ENCODE measurements around the gene PAIP2B. TPM values are rescaled to one million over a fixed set of nuclear protein-coding genes. Genes with fewer than 3 reads are reported as not detected.
A peak's percentile ranks its signal among the peaks of the same experiment; 100 is the strongest.
"Not testable (repeated sequence)": the region's sequence is repeated elsewhere in the genome, so short reads cannot be mapped to it uniquely, and the experiment has no call there.

Gene PAIP2B
- polyA plus RNA-seq, 4 donors = 16.8 to 19.7 (median 18.2) TPM

DNA sequence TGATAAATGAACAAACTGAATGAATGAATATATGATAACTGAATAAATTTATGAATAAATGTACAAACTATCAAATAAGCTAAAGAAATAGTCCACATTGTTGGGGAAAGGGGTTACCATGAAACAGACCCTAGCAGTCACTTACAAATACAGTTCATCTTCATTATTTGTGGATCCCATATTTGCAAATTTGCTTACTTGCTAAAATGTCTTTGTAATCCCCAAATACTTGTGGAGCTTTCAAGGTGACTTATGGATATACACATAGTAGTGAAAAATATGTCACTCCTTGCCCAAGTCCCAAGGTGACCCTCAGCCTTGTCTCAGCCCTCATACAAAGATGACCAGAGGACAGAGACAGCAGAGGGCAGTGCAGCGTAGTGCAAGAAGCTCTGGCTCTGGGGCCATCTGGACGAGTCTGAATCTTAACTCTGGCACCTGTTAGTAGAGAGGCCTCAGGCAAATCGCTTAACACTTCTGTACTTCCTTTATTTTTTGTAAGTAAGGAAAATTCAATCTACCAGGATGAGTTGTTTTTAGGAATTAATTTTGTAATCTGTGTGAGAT, 3.1 kb downstream of the PAIP2B start:
- DNase-seq (ENCODE audit: low read depth in 4 of 4, low spot score in 3 of 4) = peak in 2 of 4 donors; percentile 8 to 26

- peak in 2 of 4 donors; percentile 5 to 6 for DNase-seq (ENCODE audit: low read depth in 4 of 4, low spot score in 3 of 4)
Measured at GRCh38 chr2:71220743-71221142, 6.2 kb downstream of the PAIP2B start.

DNA sequence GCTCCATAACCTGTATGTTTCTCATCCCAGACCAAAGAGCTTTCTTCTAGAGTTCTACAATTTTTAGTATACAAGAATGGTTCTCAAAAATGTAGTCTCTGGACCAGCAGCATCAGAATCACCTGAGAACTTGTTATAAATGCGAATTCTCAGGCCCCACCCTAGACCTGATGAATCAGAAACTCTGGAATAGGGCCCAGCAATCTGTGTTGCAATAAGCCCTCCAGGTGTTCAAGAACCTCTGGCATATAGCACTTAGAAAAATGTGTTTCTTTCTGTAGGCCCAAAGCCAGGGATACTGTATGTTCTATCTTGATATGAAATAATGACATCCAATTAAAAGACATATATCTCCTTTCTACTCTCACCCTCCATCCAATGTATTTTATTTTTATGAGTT, 10.4 kb downstream of the PAIP2B start:
- DNase-seq (ENCODE audit: low read depth in 4 of 4, low spot score in 3 of 4) = no peak

DNA sequence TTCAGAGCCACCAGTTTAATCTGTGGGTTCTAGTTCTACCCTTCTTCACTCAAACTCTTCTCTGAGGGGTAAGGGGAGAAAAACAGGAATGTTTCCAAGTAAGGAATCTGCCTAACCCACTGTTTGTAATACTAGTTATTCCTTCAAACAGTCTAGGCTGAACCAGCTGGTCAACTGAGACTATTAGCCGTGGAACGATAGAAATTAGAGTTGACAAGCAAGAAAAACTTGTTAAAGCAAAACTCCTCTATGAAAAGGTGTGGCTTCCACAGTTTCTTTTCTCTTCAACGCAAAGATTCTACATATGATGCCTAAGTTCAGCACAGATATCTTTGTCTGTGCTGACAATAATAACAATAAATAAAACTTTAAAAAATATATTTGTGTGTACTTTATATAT, 11.5 kb downstream of the PAIP2B start:
- no peak for DNase-seq (ENCODE audit: low read depth in 4 of 4, low spot score in 3 of 4)

- DNase-seq (ENCODE audit: low read depth in 4 of 4, low spot score in 3 of 4) = no peak
Measured at GRCh38 chr2:71212336-71212735, 14.6 kb downstream of the PAIP2B start.

GRCh38 chr2:71210292-71210691, 16.6 kb downstream of the PAIP2B start:
- DNase-seq (ENCODE audit: low read depth in 4 of 4, low spot score in 3 of 4) = no peak

- DNase-seq (ENCODE audit: low read depth in 4 of 4, low spot score in 3 of 4) = no peak
Measured at GRCh38 chr2:71208756-71209155, 18.1 kb downstream of the PAIP2B start.

- DNase-seq (ENCODE audit: low read depth in 4 of 4, low spot score in 3 of 4) = no peak
Measured at GRCh38 chr2:71207601-71208000, 19.3 kb downstream of the PAIP2B start.

- no peak for DNase-seq (ENCODE audit: low read depth in 4 of 4, low spot score in 3 of 4)
Measured at GRCh38 chr2:71206271-71206670, 20.6 kb downstream of the PAIP2B start.

DNA sequence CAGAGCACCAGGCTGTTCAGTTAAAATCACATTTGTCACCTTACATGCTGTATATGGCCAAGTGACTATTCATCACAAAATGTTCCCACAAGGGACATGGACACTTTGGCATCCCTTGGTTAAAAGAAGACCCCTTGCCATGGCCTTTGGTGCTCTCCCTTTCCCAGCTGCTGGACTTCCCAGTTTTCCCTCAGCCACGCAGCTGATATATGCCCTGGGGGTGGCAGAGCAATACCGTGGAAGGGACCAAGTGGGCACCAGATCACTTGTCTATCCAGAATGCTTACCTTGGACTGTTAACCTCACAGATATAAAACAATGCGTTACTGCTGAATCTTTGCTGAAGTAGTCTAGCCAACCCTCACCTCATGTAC, 35.3 kb downstream of the PAIP2B start:
- DNase-seq (ENCODE audit: low read depth in 4 of 4, low spot score in 3 of 4) = no peak

DNA sequence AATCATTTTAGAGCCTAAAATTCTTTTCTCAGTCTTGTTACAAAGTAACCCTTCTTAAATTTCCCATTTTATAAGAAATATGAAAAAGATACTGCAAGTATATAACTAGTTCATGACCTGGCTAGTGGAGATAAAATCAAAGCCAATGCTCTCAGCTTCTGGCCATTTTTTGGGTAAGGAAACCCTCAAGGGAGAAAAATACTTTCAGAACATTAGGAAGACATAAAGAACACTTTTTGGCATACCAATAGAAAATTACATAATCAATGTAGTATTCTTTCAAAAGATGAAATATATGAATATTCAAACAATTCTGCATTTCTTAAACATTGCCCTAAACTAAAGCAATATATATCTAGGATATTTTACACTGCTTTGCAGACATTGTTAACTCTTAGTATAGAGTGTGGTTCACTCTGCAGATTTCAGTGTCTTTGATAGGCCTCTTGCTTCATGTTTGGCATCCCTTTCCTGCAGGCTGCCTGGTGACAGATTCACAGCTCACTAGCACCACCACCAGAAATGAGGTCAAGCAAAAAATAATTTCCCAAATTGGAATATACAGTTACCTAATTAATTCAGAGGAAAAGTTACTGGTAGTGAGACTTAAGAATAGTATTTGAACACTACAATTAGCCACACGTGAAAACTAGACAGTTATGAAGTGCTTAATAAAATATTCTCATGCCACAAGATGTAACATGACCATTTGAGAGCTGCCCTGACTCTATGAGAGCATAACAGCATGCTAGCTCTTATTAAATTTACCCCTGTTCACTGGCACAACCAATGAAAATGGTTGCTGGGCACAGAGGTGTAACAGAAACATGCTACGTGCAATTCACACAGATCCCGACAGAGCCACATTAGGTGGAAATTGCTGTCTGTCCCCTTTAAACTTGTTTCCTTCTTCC, 36.0 kb downstream of the PAIP2B start:
- DNase-seq (ENCODE audit: low read depth in 4 of 4, low spot score in 3 of 4) = no peak

DNA sequence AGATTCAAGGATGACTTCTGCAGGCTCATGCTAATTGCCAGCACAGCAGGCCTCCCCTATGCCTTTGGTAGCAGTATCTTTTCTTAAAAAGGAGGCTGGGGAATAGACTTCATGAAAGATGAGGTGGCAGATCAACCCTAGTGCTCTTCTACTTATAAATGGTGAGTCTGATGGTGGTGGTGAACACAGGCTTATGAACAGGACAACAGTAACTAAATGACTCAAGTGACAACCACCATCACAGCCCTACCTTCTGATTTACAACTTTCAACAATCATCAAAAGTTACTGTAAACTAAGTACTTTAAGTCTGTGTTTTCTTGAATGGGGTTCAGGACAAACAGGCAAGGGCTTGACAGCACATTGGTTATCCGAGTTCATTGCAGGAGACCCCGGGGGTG, 39.3 kb downstream of the PAIP2B start:
- no peak for DNase-seq (ENCODE audit: low read depth in 4 of 4, low spot score in 3 of 4)

GRCh38 chr2:71186973-71187372, 39.9 kb downstream of the PAIP2B start:
- DNase-seq (ENCODE audit: low read depth in 4 of 4, low spot score in 3 of 4) = no peak

- not testable (repeated sequence) for DNase-seq (ENCODE audit: low read depth in 4 of 4, low spot score in 3 of 4)
Measured at GRCh38 chr2:71183306-71184115, 43.4 kb downstream of the PAIP2B start.

- DNase-seq (ENCODE audit: low read depth in 4 of 4, low spot score in 3 of 4) = no peak
Measured at GRCh38 chr2:71181316-71181715, 45.6 kb downstream of the PAIP2B start.

DNA sequence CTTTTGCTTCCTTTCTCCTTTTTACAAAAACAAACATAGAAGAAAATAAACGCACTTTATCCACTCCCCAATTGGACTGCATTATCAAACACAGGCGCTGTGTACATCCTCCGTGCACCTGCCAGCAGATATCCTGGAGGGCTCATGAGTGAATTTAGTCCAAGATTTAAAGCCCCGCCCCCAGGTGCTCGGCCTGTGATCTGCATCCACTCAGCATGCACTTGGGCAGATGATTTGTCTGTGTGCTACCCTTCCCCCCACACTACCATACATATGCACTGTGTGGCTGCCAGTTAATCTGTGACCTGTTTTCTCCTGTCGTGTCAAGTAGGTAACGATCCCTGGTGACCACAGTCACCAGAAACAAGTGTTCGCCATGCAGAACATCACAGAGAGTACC, 48.1 kb downstream of the PAIP2B start:
- not testable (repeated sequence) for DNase-seq (ENCODE audit: low read depth in 4 of 4, low spot score in 3 of 4)

- no peak for DNase-seq (ENCODE audit: low read depth in 4 of 4, low spot score in 3 of 4)
Measured at GRCh38 chr2:71174207-71174606, 52.7 kb downstream of the PAIP2B start.

DNA sequence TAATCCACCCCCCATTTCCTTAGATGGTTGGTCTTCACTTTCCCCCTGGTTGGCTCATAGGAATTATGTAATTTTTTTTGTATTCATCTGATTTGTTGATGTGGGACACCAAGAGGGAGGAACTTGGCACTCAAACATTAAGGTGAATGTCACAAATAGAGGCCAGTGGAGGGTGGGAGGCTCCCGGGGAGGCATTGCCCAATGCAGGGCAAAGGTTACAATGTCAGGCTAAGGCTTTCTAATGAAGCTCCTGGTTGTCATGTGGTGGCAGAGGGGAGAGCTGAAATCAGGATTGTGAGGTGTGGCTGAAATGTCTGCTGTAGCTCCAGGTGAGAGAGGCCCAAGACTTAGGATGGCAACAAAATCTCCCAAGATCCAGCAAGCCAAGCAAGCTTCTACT, 53.8 kb downstream of the PAIP2B start:
- DNase-seq (ENCODE audit: low read depth in 4 of 4, low spot score in 3 of 4) = no peak

GRCh38 chr2:71166812-71167211, 60.1 kb downstream of the PAIP2B start:
- DNase-seq (ENCODE audit: low read depth in 4 of 4, low spot score in 3 of 4) = no peak

- DNase-seq (ENCODE audit: low read depth in 4 of 4, low spot score in 3 of 4) = peak; percentile 19 to 46 (median 35)
Measured at GRCh38 chr2:71157124-71157793, 69.6 kb downstream of the PAIP2B start.

DNA sequence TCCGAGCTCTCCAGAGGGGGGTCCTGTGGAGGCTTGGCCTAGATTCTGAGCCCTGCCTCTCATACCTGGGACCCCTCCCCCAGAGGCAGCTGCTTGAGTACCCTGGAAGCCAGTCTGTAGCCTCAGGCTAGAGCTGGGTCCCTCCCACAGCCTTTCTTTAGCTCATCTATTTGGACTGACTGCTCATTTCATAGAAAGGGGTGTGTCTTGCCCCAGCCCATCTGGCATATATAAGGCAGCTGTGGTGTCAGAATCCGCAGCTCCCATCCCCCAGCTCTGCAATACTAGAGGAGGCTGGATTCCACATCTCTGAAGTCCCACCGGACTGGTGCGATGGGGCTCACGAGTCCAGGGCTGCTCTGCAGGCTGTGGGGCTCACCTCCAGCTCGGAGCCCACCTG, 70.3 kb downstream of the PAIP2B start:
- DNase-seq (ENCODE audit: low read depth in 4 of 4, low spot score in 3 of 4) = peak; percentile 18 to 49 (median 44)
